ENCODE measurements around the gene GLCCI1. TPM values are rescaled to one million over a fixed set of nuclear protein-coding genes. Genes with fewer than 3 reads are reported as not detected.

GLCCI1 gene
- polyA plus RNA-seq, 1 donor (not counting 4 experiments of a cell fraction or from before 2014, with no cell fraction given) = 3.4 TPM

GRCh38 chr7:7957513-7957912 is 11.1 kb upstream of the GLCCI1 start:
- no peak overlapping the region for H2AFZ ChIP-seq (ENCODE audit: control insufficient read depth, low read length)
- no peaks in the 10 kb centered on the region for H3K27me3 ChIP-seq (ENCODE audit: control insufficient read depth, extremely low read depth, insufficient read depth, low read length)
- H3K9ac ChIP-seq (ENCODE audit: control insufficient read depth, extremely low read depth, insufficient read depth, low read length) = no peak overlapping the region
- FAIRE-seq = no peak
- H4K20me1 ChIP-seq (ENCODE audit: control insufficient read depth, extremely low read depth, insufficient read depth, low read length) = no peaks in the 10 kb centered on the region
- H3K36me3 ChIP-seq (ENCODE audit: control insufficient read depth in 2 of 2, extremely low read depth in 1 of 2, insufficient read depth in 2 of 2, low read length in 2 of 2) = no peaks in the 10 kb centered on the region
- H3K9me1 ChIP-seq (ENCODE audit: control insufficient read depth, extremely low read depth, insufficient read depth, low read length) = no peaks in the 10 kb centered on the region
- no peak for TF ChIP-seq CTCF (optimal IDR thresholded peaks at IDR 0.05 in 1 of 3, IDR thresholded peaks at IDR 0.05 in 1 of 3, conservative IDR thresholded peaks at IDR 0.05 in 1 of 3; ENCODE audit: extremely low read depth in 1 of 3, insufficient read depth in 2 of 3, low read length in 3 of 3)
- TF ChIP-seq EZH2 (IDR thresholded peaks at IDR 0.05; ENCODE audit: low read length) = no peak
- H3K4me1 ChIP-seq (ENCODE audit: control insufficient read depth, extremely low read depth, insufficient read depth, low read length) = peaks cover 12% of the 10 kb centered on the region
- DNase-seq (ENCODE audit: low read depth, low spot score) = no peak
- H3K9me3 ChIP-seq (ENCODE audit: control insufficient read depth, low read depth, low read length) = no peaks in the 10 kb centered on the region
- no peak overlapping the region for H3K4me2 ChIP-seq (ENCODE audit: control insufficient read depth, extremely low read depth, insufficient read depth, low read depth, low read length)
- H3K4me3 ChIP-seq (ENCODE audit: control insufficient read depth in 2 of 3, extremely low read depth in 1 of 3, insufficient read depth in 2 of 3, low read depth in 1 of 3, low read length in 3 of 3) = no peak overlapping the region
- no peak overlapping the region for H3K27ac ChIP-seq (ENCODE audit: control insufficient read depth, insufficient read depth, low read length)
- no peaks in the 10 kb centered on the region for H3K79me2 ChIP-seq (ENCODE audit: control insufficient read depth, insufficient read depth, low read length)
- dilution Hi-C loops (cut with MboI; ENCODE audit: extremely low pct_ligation_motif_present, low sequenced_read_pairs) = no loop called here

GRCh38 chr7:7959979-7960670 is 8.5 kb upstream of the GLCCI1 start:
- no peak for FAIRE-seq
- no peak overlapping the region for H2AFZ ChIP-seq (ENCODE audit: control insufficient read depth, low read length)
- H3K4me3 ChIP-seq (ENCODE audit: control insufficient read depth in 2 of 3, extremely low read depth in 1 of 3, insufficient read depth in 2 of 3, low read depth in 1 of 3, low read length in 3 of 3) = no peak overlapping the region
- no peaks in the 10 kb centered on the region for H3K9me1 ChIP-seq (ENCODE audit: control insufficient read depth, extremely low read depth, insufficient read depth, low read length)
- H3K27me3 ChIP-seq (ENCODE audit: control insufficient read depth, extremely low read depth, insufficient read depth, low read length) = no peaks in the 10 kb centered on the region
- dilution Hi-C loops (cut with MboI; ENCODE audit: extremely low pct_ligation_motif_present, low sequenced_read_pairs) = no loop called here
- H3K79me2 ChIP-seq (ENCODE audit: control insufficient read depth, insufficient read depth, low read length) = no peaks in the 10 kb centered on the region
- H3K27ac ChIP-seq (ENCODE audit: control insufficient read depth, insufficient read depth, low read length) = no peak overlapping the region
- H3K36me3 ChIP-seq (ENCODE audit: control insufficient read depth in 2 of 2, extremely low read depth in 1 of 2, insufficient read depth in 2 of 2, low read length in 2 of 2) = no peaks in the 10 kb centered on the region
- DNase-seq (ENCODE audit: low read depth, low spot score) = no peak
- no peaks in the 10 kb centered on the region for H3K9me3 ChIP-seq (ENCODE audit: control insufficient read depth, low read depth, low read length)
- no peak overlapping the region for H3K4me2 ChIP-seq (ENCODE audit: control insufficient read depth, extremely low read depth, insufficient read depth, low read depth, low read length)
- TF ChIP-seq CTCF (optimal IDR thresholded peaks at IDR 0.05 in 1 of 3, IDR thresholded peaks at IDR 0.05 in 1 of 3, conservative IDR thresholded peaks at IDR 0.05 in 1 of 3; ENCODE audit: extremely low read depth in 1 of 3, insufficient read depth in 2 of 3, low read length in 3 of 3) = no peak
- no peak for TF ChIP-seq EZH2 (IDR thresholded peaks at IDR 0.05; ENCODE audit: low read length)
- no peaks in the 10 kb centered on the region for H4K20me1 ChIP-seq (ENCODE audit: control insufficient read depth, extremely low read depth, insufficient read depth, low read length)
- no peak overlapping the region for H3K9ac ChIP-seq (ENCODE audit: control insufficient read depth, extremely low read depth, insufficient read depth, low read length)
- H3K4me1 ChIP-seq (ENCODE audit: control insufficient read depth, extremely low read depth, insufficient read depth, low read length) = peaks cover 12% of the 10 kb centered on the region

Data from keratinocyte (primary cell).